Lower leg skin (tissue), 3 donors: ENCODE results near the gene COL15A1.

ENCODE experiments used
- CTCF ChIP-seq, 3 donors: fragments of 450-650 bp; IDR thresholded peaks; one replicate each; pipeline ENCODE4 v1.5.1; 2016; ENCODE audit warnings: antibody characterized with exemption in 3 of 3, mild to moderate bottlenecking in 3 of 3, moderate library complexity in 2 of 3
- POLR2A ChIP-seq, 2 donors: fragments of 450-650 bp; IDR thresholded peaks; one replicate each; pipeline ENCODE4 v1.6.1; 2016 to 2017; ENCODE audit warnings: antibody characterized with exemption in 2 of 2, mild to moderate bottlenecking in 1 of 2, moderate library complexity in 1 of 2

GRCh38 chr9:98974106-98974505, 30.4 kb downstream of the COL15A1 start:
- TF ChIP-seq CTCF (IDR thresholded peaks at IDR 0.05) (no peak), POLR2A (IDR thresholded peaks at IDR 0.05) (no peak)
